ENCODE measurements around the gene AP3B2.

DNA sequence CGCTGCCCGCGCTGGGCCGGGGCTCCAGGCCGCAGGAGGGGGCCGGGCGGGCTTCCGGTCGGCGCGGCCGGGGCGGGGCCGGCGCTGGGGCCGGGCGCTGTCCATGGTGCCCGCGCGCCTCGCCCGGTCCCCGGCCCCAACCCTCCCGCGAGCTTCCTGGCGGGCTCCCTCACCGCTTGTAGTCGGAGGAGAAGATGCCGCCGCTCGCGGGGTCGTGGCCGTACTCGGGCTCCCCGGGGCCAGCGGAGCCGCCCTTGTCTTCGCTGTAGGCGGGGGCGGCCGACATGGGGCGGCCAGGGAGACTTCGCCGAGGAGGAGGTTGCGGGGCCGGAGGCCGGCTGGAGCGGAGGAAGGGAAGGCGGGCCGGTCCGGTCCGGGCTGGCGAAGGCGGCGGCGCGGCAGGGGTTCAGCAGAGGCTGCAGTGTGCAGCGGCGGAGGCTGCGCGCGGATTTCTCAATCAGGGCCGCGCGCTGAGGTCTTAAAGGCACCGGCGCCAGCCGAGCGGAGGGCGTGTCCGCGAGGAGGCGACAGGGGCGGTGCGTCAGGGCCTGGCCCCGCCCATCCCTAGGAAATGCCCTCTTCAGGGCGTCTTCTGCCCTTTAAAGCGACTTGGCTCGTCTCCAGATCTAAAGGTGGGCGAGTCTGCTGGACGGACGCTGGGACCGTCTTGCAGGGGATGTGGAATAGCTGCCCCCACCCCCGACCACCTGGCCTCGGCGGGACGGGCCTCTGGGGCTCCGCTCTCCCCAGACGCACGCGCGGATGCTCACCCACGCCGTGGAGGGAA, at the start of gene AP3B2:
- TF ChIP-seq EZH2phosphoT487 (IDR thresholded peaks at IDR 0.05; ENCODE audit: insufficient read depth, low read depth), result no peak
- no peak for TF ChIP-seq EZH2 (IDR thresholded peaks at IDR 0.05; ENCODE audit: insufficient read depth, poor library complexity, severe bottlenecking)

All from GM23248 (cell line).